ENCODE results near the gene OR51Q1.

Gene OR51Q1

GRCh38 chr11:5405173-5405572 is 16.7 kb upstream of the OR51Q1 start:
- TF ChIP-seq FOXA1 (IDR thresholded peaks at IDR 0.05), result no peak
- TF ChIP-seq L3MBTL2 (conservative IDR thresholded peaks at IDR 0.05), result no peak
- TF ChIP-seq LEF1 (IDR thresholded peaks at IDR 0.05; ENCODE audit: borderline replicate concordance), result no peak
- TF ChIP-seq CTBP1 (IDR thresholded peaks at IDR 0.05; ENCODE audit: borderline replicate concordance), result no peak
- TF ChIP-seq NFRKB (IDR thresholded peaks at IDR 0.05), result no peak
- TF ChIP-seq TARDBP (IDR thresholded peaks at IDR 0.05), result no peak
- no peak for TF ChIP-seq ARNT (IDR thresholded peaks at IDR 0.05)
- no peak for TF ChIP-seq SP1 (IDR thresholded peaks at IDR 0.05)
- no peak for TF ChIP-seq PKNOX1 (IDR thresholded peaks at IDR 0.05)
- no peak for TF ChIP-seq SUZ12 (IDR thresholded peaks at IDR 0.05)
- TF ChIP-seq ZNF384 (IDR thresholded peaks at IDR 0.05), result no peak
- TF ChIP-seq HDGF (IDR thresholded peaks at IDR 0.05; ENCODE audit: borderline replicate concordance), result no peak
- no peak for TF ChIP-seq ELF4 (IDR thresholded peaks at IDR 0.05)
- TF ChIP-seq BHLHE40 (IDR thresholded peaks at IDR 0.05; ENCODE audit: borderline replicate concordance), result no peak
- no peak for TF ChIP-seq FOXK2 (IDR thresholded peaks at IDR 0.05)
- no peak for TF ChIP-seq FOXM1 (IDR thresholded peaks at IDR 0.05; ENCODE audit: borderline replicate concordance)
- POLR2A ChIA-PET, result no interaction called here
- CTCF ChIA-PET, result no interaction called here
- DNase-seq (ENCODE audit: extremely low spot score), result no peak

- POLR2A ChIA-PET, result no interaction called here
- TF ChIP-seq TARDBP (IDR thresholded peaks at IDR 0.05) (no peak), SP1 (IDR thresholded peaks at IDR 0.05) (no peak)
- DNase-seq (ENCODE audit: extremely low spot score), result no peak
- CTCF ChIA-PET, result no interaction called here
Measured at GRCh38 chr11:5420993-5421392, 918 bp upstream of the OR51Q1 start.

- TF ChIP-seq FOXM1 (IDR thresholded peaks at IDR 0.05; ENCODE audit: borderline replicate concordance), result no peak
- TF ChIP-seq SUZ12 (IDR thresholded peaks at IDR 0.05), result no peak
- no peak for TF ChIP-seq CTBP1 (IDR thresholded peaks at IDR 0.05; ENCODE audit: borderline replicate concordance)
- TF ChIP-seq TARDBP (IDR thresholded peaks at IDR 0.05), result no peak
- no peak for TF ChIP-seq NFRKB (IDR thresholded peaks at IDR 0.05)
- no peak for TF ChIP-seq SP1 (IDR thresholded peaks at IDR 0.05)
- TF ChIP-seq FOXA1 (IDR thresholded peaks at IDR 0.05), result no peak
- no peak for TF ChIP-seq FOXK2 (IDR thresholded peaks at IDR 0.05)
- TF ChIP-seq ELF4 (IDR thresholded peaks at IDR 0.05), result no peak
- no peak for TF ChIP-seq PKNOX1 (IDR thresholded peaks at IDR 0.05)
- no peak for TF ChIP-seq LEF1 (IDR thresholded peaks at IDR 0.05; ENCODE audit: borderline replicate concordance)
- CTCF ChIA-PET, result no interaction called here
- DNase-seq (ENCODE audit: extremely low spot score), result no peak
- POLR2A ChIA-PET, result no interaction called here
Measured at GRCh38 chr11:5423131-5423530, 1.2 kb downstream of the OR51Q1 start.

- ChIA-PET CTCF (no interaction called here), POLR2A (no interaction called here)
- TF ChIP-seq PKNOX1 (IDR thresholded peaks at IDR 0.05) (no peak), BHLHE40 (IDR thresholded peaks at IDR 0.05; ENCODE audit: borderline replicate concordance) (no peak), NFRKB (IDR thresholded peaks at IDR 0.05) (no peak)
- no peak for DNase-seq (ENCODE audit: extremely low spot score)
Measured at GRCh38 chr11:5441414-5441813, 19.5 kb downstream of the OR51Q1 start, which contains the start of gene OR51I1. TSS of gene OR51I1 (minus strand) at chr11:5441514. CDS start at chr11:5441514, 0 bp downstream.

GRCh38 chr11:5443835-5444393 is 22.0 kb downstream of the OR51Q1 start:
- DNase-seq (ENCODE audit: extremely low spot score), result no peak
- no peak for TF ChIP-seq CTBP1 (IDR thresholded peaks at IDR 0.05; ENCODE audit: borderline replicate concordance)
- TF ChIP-seq ELF4 (IDR thresholded peaks at IDR 0.05), result no peak
- no peak for TF ChIP-seq NFRKB (IDR thresholded peaks at IDR 0.05)
- ChIA-PET POLR2A (no interaction called here), CTCF (no interaction called here)

GRCh38 chr11:5449023-5449422 is 27.1 kb downstream of the OR51Q1 start, which contains the start of gene OR51I2:
TSS of gene OR51I2 (plus strand) at chr11:5449323. CDS start at chr11:5453489, 4,166 bp downstream.
- DNase-seq (ENCODE audit: extremely low spot score), result no peak
- no peak for TF ChIP-seq FOXA1 (IDR thresholded peaks at IDR 0.05)
- no peak for TF ChIP-seq L3MBTL2 (conservative IDR thresholded peaks at IDR 0.05)
- TF ChIP-seq BHLHE40 (IDR thresholded peaks at IDR 0.05; ENCODE audit: borderline replicate concordance), result no peak
- no peak for TF ChIP-seq FOXM1 (IDR thresholded peaks at IDR 0.05; ENCODE audit: borderline replicate concordance)
- no peak for TF ChIP-seq TARDBP (IDR thresholded peaks at IDR 0.05)
- no peak for TF ChIP-seq NFRKB (IDR thresholded peaks at IDR 0.05)
- no peak for TF ChIP-seq SUZ12 (IDR thresholded peaks at IDR 0.05)
- TF ChIP-seq ELF4 (IDR thresholded peaks at IDR 0.05), result no peak
- no peak for TF ChIP-seq HDGF (IDR thresholded peaks at IDR 0.05; ENCODE audit: borderline replicate concordance)
- ChIA-PET POLR2A (no interaction called here), CTCF (no interaction called here)

- TF ChIP-seq CTBP1 (IDR thresholded peaks at IDR 0.05; ENCODE audit: borderline replicate concordance) (no peak), TARDBP (IDR thresholded peaks at IDR 0.05) (no peak), PKNOX1 (IDR thresholded peaks at IDR 0.05) (no peak), BHLHE40 (IDR thresholded peaks at IDR 0.05; ENCODE audit: borderline replicate concordance) (no peak), LEF1 (IDR thresholded peaks at IDR 0.05; ENCODE audit: borderline replicate concordance) (no peak), NFRKB (IDR thresholded peaks at IDR 0.05) (no peak), ARNT (IDR thresholded peaks at IDR 0.05) (no peak), ZNF384 (IDR thresholded peaks at IDR 0.05) (no peak), FOXK2 (IDR thresholded peaks at IDR 0.05) (no peak), ELF4 (IDR thresholded peaks at IDR 0.05) (no peak), HDGF (IDR thresholded peaks at IDR 0.05; ENCODE audit: borderline replicate concordance) (no peak), SUZ12 (IDR thresholded peaks at IDR 0.05) (no peak), L3MBTL2 (conservative IDR thresholded peaks at IDR 0.05) (no peak)
- POLR2A ChIA-PET, result no interaction called here
- DNase-seq (ENCODE audit: extremely low spot score), result no peak
- CTCF ChIA-PET, result no interaction called here
Measured at GRCh38 chr11:5449432-5449831, 27.5 kb downstream of the OR51Q1 start.

Measured in HEK293T (cell line).